HG03378 (cell line): Measurements from ENCODE around the gene CCDC137.
"Not testable (repeated sequence)": the region's sequence is repeated elsewhere in the genome, so short reads cannot be mapped to it uniquely, and the experiment has no call there.

Experiments used
- ATAC-seq: cut with Tn5 transposase; IDR thresholded peaks from one replicate; pipeline ENCODE4 v1.9.1; 2021; ENCODE audit warnings: mild to moderate bottlenecking, moderate library complexity; ENCODE audit not compliant: unreplicated experiment

The CCDC137 gene

GRCh38 chr17:81666342-81667191, at the start of gene CCDC137, which contains the start of gene OXLD1:
TSS of gene CCDC137 (plus strand) at chr17:81666737. CDS start at chr17:81666767, 30 bp downstream.
TSS of gene OXLD1 (minus strand) at chr17:81666605. CDS start at chr17:81666577, 28 bp downstream.
- peak; percentile 83 for ATAC-seq

- no peak for ATAC-seq
These were observed 49.7 kb upstream of the CCDC137 start for GRCh38 chr17:81616877-81617276.

- ATAC-seq: not testable (repeated sequence)
These were observed 48.2 kb upstream of the CCDC137 start for GRCh38 chr17:81618307-81618706.

GRCh38 chr17:81621494-81622130, 44.9 kb upstream of the CCDC137 start:
- no peak for ATAC-seq

GRCh38 chr17:81630274-81630673, 36.3 kb upstream of the CCDC137 start:
- no peak for ATAC-seq

- no peak for ATAC-seq
These were observed 35.1 kb upstream of the CCDC137 start for GRCh38 chr17:81631482-81631881.

GRCh38 chr17:81635431-81635830, 31.1 kb upstream of the CCDC137 start:
- ATAC-seq: no peak

GRCh38 chr17:81635973-81636504, 30.5 kb upstream of the CCDC137 start:
- ATAC-seq: no peak

- ATAC-seq: no peak
These were observed 29.8 kb upstream of the CCDC137 start, which contains the start of the genes NPLOC4 and TSPAN10 for GRCh38 chr17:81636505-81637288. TSS of gene NPLOC4 (minus strand) at chr17:81637112. CDS start at chr17:81636930, 182 bp downstream. TSS of gene TSPAN10 (plus strand) at chr17:81637196. CDS start at chr17:81642413, 5,217 bp downstream.

- ATAC-seq: no peak
These were observed 27.9 kb upstream of the CCDC137 start for GRCh38 chr17:81638683-81639082.

GRCh38 chr17:81640011-81640410, 26.5 kb upstream of the CCDC137 start:
- no peak for ATAC-seq

GRCh38 chr17:81641825-81642489, 24.6 kb upstream of the CCDC137 start:
- ATAC-seq: no peak

GRCh38 chr17:81644496-81644895, 22.0 kb upstream of the CCDC137 start:
- no peak for ATAC-seq

- ATAC-seq: no peak
These were observed 21.3 kb upstream of the CCDC137 start for GRCh38 chr17:81644976-81645952.

GRCh38 chr17:81646869-81647600, 19.5 kb upstream of the CCDC137 start:
- ATAC-seq: no peak

GRCh38 chr17:81647640-81648012, 18.9 kb upstream of the CCDC137 start:
- ATAC-seq: no peak

- no peak for ATAC-seq
These were observed 18.4 kb upstream of the CCDC137 start for GRCh38 chr17:81648013-81648706.

- no peak for ATAC-seq
These were observed 17.8 kb upstream of the CCDC137 start for GRCh38 chr17:81648707-81649085.
